BJ (cell line): ENCODE results near the gene IL1RL1. TPM values are rescaled to one million over a fixed set of nuclear protein-coding genes. Genes with fewer than 3 reads are reported as not detected.

ENCODE experiments used
- CTCF ChIA-PET: fragments of 350-600 bp; formaldehyde crosslinking; extraction: SDS; loops from one replicate; lab custom pipeline; 2021; ENCODE audit warnings: antibody characterized with exemption, inconsistent platforms; lab: Yijun Ruan, JAX
- POLR2A ChIA-PET: fragments of 300-600 bp; sonication (Branson Sonifier 250); formaldehyde crosslinking; extraction: SDS; loops from one replicate; lab custom pipeline; 2021; ENCODE audit warnings: antibody characterized with exemption; lab: Charles Lee
- DNase-seq: peaks from one replicate; pipeline ENCODE4 v3.0.0-alpha.2; 2011; ENCODE audit warnings: low read depth
- H3K27me3 ChIP-seq: 2 replicates; pipeline ENCODE4 v1.6.0; 2011; ENCODE audit warnings: low read length; ENCODE audit not compliant: control insufficient read depth, insufficient read depth
- H3K36me3 ChIP-seq: 2 replicates; pipeline ENCODE4 v1.5.1; 2011; ENCODE audit warnings: low read length; ENCODE audit not compliant: control insufficient read depth, insufficient read depth
- H3K4me3 ChIP-seq: 2 replicates; pipeline ENCODE4 v1.5.1; 2011; ENCODE audit warnings: low read depth, mild to moderate bottlenecking, control low read depth, low read length
- polyA plus RNA-seq: library from polyadenylated mRNA; depleted of rRNA; stranded (reverse); fragments of >200 nt; gene quantifications from 2 replicates; pipeline ENCODE4 v1.2.3, GENCODE V29; 2011
- TF ChIP-seq, protein P1 (sequence below): IDR thresholded peaks from 2 replicates; pipeline ENCODE4 v1.5.1; 2011; ENCODE audit warnings: low read depth, mild to moderate bottlenecking, control low read depth, inconsistent platforms, low read length, moderate library complexity; ENCODE audit not compliant: insufficient read depth

The IL1RL1 gene
- polyA plus RNA-seq, 1 experiment: not detected

DNA sequence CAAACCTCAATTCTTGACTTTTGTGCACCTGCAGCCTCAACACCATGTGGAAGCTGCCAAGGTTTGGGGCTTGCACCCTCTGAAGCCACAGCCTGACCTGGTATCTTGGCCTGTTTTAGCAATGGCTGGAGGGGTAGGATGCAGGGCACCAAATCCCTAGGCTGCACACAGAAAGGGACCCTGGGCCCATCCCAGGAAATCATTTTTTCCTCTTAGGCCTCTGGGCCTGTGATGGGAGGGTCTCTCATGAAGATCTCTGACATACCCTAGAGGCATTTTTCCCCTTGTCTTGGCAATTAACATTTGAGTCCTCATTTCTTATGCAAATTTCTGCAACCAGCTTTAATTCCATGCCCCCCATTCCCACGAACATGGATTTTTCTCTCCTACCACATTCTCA lies 54.4 kb downstream of the IL1RL1 start:
- no peak overlapping the region for H3K4me3 ChIP-seq
- CTCF ChIA-PET: no interaction called here
- TF ChIP-seq, protein P1, sequence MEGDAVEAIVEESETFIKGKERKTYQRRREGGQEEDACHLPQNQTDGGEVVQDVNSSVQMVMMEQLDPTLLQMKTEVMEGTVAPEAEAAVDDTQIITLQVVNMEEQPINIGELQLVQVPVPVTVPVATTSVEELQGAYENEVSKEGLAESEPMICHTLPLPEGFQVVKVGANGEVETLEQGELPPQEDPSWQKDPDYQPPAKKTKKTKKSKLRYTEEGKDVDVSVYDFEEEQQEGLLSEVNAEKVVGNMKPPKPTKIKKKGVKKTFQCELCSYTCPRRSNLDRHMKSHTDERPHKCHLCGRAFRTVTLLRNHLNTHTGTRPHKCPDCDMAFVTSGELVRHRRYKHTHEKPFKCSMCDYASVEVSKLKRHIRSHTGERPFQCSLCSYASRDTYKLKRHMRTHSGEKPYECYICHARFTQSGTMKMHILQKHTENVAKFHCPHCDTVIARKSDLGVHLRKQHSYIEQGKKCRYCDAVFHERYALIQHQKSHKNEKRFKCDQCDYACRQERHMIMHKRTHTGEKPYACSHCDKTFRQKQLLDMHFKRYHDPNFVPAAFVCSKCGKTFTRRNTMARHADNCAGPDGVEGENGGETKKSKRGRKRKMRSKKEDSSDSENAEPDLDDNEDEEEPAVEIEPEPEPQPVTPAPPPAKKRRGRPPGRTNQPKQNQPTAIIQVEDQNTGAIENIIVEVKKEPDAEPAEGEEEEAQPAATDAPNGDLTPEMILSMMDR: no peak
- POLR2A ChIA-PET: no interaction called here
- H3K36me3 ChIP-seq: no peaks in the 10 kb centered on the region
- no peaks in the 10 kb centered on the region; the same call in 1 of the 2 replicates for H3K27me3 ChIP-seq
- DNase-seq: no peak

DNA sequence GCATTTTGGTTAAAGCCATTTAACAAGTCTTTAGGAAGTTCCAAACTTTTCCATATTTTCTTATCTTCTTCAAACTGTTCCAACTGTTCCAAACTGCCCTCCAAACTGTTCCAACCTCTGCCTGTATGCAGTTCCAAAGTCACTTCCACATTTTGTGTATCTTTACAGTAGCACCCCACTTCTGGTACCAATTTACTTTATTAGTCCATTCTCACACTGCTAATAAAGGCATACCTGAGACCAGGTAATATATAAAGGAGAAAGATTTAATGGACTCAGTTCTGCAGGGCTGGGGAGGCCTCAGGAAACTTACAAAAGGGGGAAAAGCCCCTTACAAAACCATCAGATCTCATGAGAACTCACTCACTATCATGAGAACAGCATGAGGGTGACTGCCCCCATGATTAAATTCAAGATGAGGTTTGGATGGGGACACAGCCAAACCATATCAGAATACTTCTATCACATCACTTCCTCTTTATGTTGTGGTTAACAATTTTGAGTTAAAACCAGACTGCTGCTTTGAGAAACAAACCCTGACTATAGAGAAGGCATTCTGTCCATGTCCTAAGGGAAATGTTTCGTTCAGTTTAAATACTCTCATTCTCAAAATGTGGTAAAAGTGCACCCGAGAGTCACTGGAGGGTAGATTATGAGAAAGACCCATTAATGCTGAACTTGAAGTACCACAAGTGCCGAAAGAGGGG lies 55.2 kb downstream of the IL1RL1 start:
- no peak for DNase-seq
- Histone ChIP-seq H3K36me3 (no peaks in the 10 kb centered on the region), H3K27me3 (no peaks in the 10 kb centered on the region; the same call in 1 of the 2 replicates), H3K4me3 (no peak overlapping the region)
- ChIA-PET CTCF (no interaction called here), POLR2A (no interaction called here)
- TF ChIP-seq, protein P1: no peak

DNA sequence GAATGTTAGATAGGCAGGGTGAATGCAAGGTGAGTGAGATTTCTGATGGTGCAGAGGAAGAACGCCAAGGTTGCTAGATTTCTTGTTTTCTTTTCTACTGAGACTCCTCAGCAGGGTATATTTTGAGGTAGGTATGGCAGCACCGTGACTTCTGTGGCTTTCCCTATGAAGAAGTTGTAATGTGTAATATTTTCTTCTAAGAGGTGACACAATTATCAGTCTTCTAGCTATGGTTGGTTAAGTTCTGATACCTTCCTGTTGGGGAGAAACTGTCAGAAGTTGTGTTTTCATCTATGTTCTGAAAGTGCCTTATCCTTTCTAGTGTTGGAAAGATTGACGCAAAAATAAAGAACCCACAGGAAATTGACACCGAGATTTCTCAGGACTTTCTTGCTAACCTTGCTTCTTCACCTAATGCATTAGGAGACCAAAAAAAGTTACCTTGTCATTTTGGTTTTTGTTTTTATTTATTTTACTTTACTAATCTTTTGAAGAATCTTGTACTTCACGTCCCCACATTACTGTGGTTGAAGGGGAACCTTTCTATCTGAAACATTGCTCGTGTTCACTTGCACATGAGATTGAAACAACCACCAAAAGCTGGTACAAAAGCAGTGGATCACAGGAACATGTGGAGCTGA lies 56.1 kb downstream of the IL1RL1 start:
- TF ChIP-seq, protein P1: no peak
- Histone ChIP-seq H3K4me3 (no peak overlapping the region), H3K27me3 (no peaks in the 10 kb centered on the region; the same call in 1 of the 2 replicates), H3K36me3 (no peaks in the 10 kb centered on the region)
- DNase-seq: no peak
- CTCF ChIA-PET: interaction anchor here (1.2 kb wide), 1 partner anchor 126 kb away, joined by 5 read pairs; no protein-coding TSS in a partner anchor
- POLR2A ChIA-PET: no interaction called here

DNA sequence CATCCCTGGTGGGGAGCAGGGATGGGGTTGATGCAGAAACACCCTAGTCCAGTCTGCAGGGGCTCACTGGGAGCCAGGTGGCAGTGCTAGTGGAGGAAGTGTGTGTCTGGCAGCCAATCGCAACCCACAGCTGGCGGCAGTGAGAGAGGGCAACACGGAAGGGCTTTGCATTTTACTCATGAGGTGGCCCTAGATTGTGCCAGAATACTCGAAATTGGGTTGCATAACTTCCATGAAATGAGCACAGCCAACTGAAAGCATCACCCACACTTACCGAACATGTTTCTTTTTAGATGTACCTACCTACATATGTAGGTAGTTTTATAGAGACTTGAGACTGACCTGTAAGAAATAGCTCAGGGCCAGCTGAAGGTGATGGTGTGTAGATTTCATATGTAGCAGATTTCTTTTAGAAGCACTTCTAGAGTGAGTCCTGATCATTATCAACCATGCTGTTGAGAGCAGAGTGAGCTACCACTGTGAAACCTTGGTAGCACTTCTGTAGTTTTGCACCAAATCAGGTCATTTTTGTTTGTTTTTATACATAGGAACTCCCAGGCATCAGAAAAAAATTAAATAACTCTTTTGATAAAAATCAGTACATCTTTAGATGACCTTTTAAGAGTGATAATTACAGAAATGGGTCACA lies 57.2 kb downstream of the IL1RL1 start:
- Histone ChIP-seq H3K36me3 (no peaks in the 10 kb centered on the region), H3K4me3 (no peak overlapping the region), H3K27me3 (no peaks in the 10 kb centered on the region; the same call in 1 of the 2 replicates)
- no peak for DNase-seq
- TF ChIP-seq, protein P1: no peak
- ChIA-PET POLR2A (no interaction called here), CTCF (interaction anchor here (1.2 kb wide), 1 partner anchor 127 kb away, joined by 5 read pairs; no protein-coding TSS in a partner anchor)

DNA sequence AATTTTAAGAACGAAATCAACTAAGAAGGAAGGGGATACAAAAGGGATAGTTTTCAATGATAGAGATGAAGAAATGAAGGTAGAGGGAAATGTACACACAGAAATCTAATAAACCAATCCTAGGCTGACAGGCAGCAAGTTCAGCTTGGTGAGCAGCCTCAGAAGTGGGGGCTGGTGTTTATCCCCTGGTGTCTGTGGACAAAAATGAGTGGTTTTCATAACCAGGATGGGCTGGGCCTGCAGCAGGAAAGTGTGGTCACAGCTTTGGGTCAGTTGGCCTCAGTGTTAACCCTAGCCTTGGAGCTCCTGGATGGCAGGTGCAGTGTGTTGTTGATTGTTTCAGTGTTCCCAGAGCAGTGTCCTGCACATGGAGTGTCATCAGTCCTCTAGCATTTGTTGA lies 58.5 kb downstream of the IL1RL1 start:
- no peak for DNase-seq
- no peaks in the 10 kb centered on the region; the same call in 1 of the 2 replicates for H3K27me3 ChIP-seq
- TF ChIP-seq, protein P1: no peak
- H3K4me3 ChIP-seq: no peak overlapping the region
- ChIA-PET CTCF (no interaction called here), POLR2A (no interaction called here)
- H3K36me3 ChIP-seq: no peaks in the 10 kb centered on the region
